GM19240 (cell line): ENCODE measurements around the gene VSTM2B.

ENCODE experiments used
- DNase-seq: peaks from one replicate; pipeline ENCODE4 v3.0.0; 2011; ENCODE audit warnings: low spot score; ENCODE audit not compliant: insufficient read length

The VSTM2B gene

DNA sequence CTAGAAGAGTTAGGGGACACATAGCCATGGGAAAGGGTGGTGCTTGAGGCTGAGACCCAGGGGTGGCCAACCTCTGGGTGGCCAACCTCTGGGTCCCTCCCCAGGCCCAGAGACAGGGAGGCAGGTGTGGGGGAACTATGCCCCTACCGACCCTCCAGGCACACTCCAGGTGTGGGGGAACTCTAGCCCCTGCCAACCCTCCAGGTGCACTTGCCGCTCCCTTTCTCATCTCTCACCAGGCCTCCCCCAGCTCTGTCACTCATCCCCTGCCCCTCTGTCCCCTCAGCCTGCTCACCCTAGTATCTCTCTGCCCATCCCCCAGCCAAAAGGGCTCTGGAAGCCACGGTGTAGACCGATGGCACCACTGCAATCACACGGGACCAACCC lies 10.6 kb upstream of the VSTM2B start:
- no peak for DNase-seq

DNA sequence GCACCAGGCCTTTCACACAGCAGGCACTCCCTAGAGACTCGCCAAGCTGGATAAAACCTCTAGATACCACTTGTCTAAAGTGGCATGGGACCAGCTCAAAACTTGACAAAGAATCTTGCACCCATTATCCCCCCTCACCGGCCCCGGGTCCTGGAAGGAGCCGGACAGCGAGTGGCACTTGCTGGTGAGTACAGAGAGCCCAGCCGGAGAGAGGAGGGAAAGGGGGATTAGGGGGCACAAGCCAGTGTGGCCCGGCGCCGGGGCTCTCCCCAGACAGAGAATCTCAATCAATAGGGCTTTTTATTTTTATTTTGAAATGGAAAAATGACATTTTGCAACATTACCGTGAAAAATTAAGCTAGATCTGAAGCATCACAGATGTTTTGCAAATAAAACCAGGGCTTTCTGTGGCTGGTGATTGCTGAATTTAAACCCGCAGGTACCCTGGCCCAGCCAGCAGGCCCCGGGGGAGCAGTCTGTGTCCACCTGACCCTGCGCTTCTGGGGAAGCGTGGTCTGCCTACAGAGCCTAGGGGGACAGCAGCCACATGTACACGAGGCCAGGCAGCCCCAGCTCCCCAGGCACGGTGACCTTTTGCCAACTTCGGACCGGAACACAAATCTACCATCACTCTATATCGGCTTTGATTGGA lies 10.0 kb upstream of the VSTM2B start:
- no peak for DNase-seq

DNA sequence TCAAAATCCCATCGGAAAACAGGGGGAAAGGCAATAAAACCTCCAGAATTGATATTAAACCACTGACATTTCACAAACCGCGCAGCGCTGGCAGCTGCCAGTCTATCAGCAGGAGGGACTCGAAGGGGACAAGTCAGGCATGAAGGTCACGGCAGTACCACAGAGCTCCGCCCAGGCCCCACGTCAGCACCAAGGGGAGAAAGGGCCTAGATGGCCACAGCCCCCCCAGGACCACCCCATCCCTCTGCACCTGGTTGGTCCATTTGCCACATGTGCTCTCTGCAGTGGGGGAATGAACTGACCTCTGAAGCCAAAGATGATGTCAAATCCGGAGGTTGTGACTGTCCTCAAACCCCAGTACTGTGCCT lies 9.5 kb upstream of the VSTM2B start:
- DNase-seq, result no peak

- no peak for DNase-seq
Measured at GRCh38 chr19:29516821-29517395, 8.9 kb upstream of the VSTM2B start.

GRCh38 chr19:29517412-29517811 lies 8.4 kb upstream of the VSTM2B start:
- no peak for DNase-seq

DNA sequence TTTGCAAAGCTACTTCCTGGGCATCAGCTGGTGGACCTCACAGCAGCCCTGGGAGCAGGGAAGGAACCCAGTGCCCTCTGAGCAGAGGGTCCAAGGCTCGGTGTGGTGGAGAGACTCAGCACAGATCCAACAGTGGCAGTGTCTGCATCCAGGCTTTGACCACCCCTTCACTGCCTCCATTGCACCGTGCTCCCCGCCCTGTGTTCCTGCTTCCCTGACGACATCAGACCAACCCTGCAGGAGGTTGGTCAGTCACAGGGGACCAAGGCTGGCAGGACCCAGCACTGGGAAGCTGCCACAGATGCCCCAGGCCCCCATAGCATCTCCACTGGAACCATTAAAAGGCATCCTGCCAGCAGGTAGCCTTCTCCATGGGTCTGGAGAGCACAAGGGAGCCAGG lies 7.8 kb upstream of the VSTM2B start:
- no peak for DNase-seq

DNA sequence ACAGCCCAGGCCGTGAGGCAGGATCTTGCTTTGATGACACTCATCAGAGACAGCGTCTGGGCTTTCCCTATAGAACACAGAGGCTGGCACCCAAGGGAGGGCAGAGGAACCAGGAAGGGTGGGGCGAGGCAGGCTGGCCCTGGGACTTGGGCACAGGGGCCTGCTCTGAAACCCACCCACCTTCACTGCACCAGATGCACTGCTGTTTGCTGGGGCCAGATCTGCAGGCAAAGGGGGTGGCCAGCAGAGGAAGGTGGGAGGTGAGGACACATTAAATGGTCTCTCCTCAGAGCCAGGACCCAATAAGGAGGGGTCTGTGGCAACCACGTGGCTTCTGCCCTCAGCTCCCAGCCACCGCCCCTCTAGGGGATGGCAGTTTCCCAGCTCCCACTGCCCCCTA lies 6.6 kb upstream of the VSTM2B start:
- DNase-seq, result no peak

DNA sequence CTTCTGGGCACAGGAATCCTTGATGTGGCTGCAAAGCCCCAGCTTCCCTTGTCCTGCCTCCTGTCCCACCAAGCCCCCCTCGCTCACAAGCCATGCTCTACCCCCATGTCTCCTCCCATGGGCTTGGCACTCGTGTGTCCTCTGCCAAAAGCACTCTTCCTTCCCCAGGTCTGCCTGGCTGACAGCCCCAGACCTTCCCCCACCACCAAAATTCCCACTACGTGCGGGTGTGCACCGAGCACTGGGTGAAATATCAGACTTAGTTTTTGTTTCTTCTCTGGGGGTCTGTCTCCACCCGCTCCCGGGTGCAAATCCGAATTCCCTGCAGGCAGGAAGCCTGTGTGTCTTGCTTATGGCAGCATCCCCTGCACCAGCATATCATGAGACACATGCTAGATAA lies 5.9 kb upstream of the VSTM2B start:
- DNase-seq, result no peak

GRCh38 chr19:29520390-29520789 lies 5.4 kb upstream of the VSTM2B start:
- DNase-seq, result no peak

- no peak for DNase-seq
Measured at GRCh38 chr19:29521291-29522075, 4.3 kb upstream of the VSTM2B start.

GRCh38 chr19:29523568-29523967 lies 2.2 kb upstream of the VSTM2B start:
- DNase-seq, result no peak

DNA sequence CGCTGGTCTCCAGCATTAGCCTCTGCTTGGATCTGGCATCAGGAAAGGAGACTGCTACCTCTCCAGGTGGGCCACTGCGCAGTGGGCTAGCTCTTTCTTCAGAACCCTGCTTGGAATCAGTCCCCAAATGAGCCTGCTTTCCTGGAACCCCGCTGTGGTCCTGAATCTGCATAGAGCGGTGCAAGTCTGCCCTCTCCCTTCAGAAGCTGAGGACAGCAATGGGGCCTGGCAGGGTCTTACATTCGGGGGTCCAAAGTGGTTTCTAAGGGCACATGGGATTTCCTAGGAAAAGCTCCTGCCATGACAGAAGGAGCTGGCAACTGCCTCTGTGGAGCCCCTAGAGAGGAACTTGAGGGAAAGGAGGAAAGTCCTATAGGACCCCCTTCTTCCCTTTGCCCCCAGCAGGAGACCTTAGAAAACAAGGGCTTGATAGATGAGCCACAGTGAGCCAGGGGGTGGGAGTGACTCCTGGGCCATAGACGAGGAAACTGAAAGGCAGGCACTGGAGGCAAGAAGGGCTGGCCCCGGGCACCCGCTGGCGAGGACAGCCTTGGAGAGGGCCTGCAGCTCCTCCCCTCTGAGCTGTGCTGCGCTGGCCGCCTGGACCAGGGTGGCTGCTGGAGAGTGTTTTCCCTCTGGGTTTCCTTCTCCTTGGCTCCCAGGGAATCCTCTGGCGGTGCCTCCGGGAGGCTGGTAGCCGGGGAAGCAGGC lies 1.4 kb upstream of the VSTM2B start:
- no peak for DNase-seq

DNA sequence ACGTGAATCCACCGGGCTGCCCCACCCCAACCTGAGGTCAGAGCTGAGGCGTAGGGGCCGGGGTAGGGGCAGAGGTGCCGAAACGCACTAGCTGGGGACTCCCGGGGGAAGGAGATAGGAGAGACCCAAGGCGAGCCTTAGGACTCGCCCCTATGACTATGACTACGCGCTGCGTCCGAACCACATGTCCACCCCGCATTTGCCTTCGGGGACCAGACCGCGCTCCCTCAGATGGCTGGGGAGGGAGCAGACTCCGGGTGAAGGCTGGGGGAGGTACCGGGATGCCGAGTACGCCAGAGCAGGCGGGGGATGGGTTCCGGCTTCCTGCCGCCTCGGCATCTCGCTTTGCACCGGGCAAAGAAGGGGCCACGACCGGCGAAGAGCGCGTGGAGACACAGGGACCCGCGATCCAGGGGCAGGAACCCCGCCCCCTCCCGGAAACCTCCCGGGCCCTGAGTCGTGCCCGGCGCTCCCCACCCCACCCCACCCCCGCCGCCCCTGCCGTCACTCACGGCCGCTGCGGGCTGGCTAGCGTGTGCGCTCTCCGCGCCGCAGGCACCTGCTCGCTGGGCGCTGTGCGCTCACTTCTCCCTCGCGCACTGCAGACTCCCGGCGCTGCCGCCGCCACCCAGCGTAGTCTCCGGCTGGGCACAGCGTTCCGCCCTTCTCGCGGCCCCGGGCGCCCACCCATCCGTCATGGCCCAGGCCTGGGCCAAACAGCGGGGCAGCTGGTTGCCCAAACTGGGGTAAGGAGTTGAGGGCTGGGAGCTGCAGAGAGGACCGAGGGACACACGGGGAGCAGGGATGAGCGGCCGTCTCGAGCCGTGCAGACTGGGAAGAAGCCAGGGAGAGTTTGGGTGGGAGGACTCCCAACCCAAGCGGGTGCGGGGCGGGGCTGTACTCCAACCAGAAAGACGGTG lies 622 bp upstream of the VSTM2B start:
- no peak for DNase-seq

- no peak for DNase-seq
Measured at GRCh38 chr19:29526730-29527499, 1.1 kb downstream of the VSTM2B start.

DNA sequence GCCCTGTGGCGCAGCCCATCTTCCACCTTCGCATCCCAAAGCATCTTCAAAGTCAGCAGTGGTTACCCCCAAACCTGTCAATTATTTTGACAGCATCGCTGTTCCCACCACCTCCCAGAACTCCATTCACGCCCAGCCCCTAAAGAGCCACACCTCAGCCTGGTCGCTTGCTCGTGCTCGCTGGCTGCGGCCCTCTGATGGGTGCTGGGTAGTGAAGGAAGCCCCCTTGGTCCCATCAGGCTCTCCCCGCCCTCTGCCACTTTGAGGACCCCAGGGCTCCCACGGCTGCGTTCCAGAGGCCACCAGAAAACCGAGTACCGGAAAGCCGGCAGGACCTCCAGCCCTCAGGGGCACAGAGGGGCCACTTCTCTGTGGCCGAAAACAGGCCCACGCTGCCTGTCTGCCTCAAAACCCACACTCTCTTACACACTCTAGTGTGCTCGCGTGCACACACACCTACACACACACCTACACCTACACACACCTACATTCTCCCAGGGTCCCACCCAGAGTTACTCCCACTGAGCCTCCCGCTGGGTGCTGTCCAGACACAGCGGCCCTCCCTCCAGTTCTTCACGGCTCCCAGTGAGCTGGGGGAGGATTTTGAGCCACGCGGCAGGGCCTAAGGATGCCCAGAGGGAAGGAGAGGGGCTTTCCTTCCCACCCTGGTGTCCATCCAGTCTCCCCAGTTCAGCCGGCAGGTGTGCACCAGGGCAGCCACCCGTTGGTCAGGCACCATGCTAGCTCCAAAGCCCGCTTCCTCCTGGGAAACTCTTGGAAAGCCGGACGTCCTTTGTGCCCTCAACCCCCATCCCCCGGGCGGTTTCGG lies 1.9 kb downstream of the VSTM2B start:
- no peak for DNase-seq

DNA sequence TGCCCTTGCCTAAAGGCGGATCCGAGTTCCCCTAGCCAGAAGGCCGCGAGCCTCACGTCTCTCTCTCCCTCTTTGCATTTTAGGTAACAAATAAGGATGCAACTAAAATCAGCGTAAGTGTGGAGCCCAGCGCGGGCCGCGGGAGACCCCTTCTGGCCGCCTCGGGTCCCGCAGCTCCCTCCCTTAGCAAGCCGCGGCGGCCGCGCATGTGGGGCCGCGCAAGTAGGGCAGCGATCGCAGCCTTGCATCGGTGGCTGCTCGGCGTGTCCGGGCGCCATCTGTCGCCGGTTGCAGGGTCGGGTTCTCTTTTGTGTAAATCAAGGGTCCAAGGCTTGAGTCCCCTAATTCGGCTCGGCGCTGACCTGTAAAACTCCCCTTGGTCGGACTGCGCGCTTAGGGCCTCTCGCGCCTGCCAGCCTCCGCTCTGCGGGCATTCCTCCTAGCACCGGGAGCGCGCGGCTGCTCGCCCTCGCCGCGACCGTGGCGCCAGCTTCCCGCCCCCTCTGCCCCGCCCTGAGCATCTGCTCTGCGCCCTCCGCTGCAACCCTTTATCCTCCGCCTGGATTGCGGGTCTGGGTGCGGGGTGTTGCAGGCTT lies 2.7 kb downstream of the VSTM2B start:
- DNase-seq, result peak; percentile 38

GRCh38 chr19:29528946-29529645 lies 3.3 kb downstream of the VSTM2B start:
- no peak for DNase-seq
